PFSK-1 (cell line): Measurements from ENCODE around the gene SPRR4.

ENCODE experiments used
- FOXP2 ChIP-seq: optimal IDR thresholded peaks from 2 replicates; pipeline ENCODE3; 2011; ENCODE audit warnings: borderline replicate concordance, control low read depth, inconsistent platforms; ENCODE audit not compliant: insufficient read depth; ENCODE audit errors: extremely low read length, extremely low read depth
- POLR2AphosphoS5 ChIP-seq: IDR thresholded peaks from 2 replicates; pipeline ENCODE4 v1.6.1; 2012; ENCODE audit warnings: low read depth, mild to moderate bottlenecking, control low read depth, low read length, moderate library complexity
- REST ChIP-seq, 2 experiments: IDR thresholded peaks; 2 replicates each; pipeline versions ENCODE4 v1.6.1 to v1.8.0; 2011 to 2012; ENCODE audit warnings: low read depth in 2 of 2, low read length in 2 of 2, control low read depth in 1 of 2, inconsistent platforms in 1 of 2, mild to moderate bottlenecking in 1 of 2, moderate library complexity in 1 of 2; ENCODE audit not compliant: insufficient read depth in 1 of 2
- SIN3A ChIP-seq: IDR thresholded peaks from 2 replicates; pipeline ENCODE4 v1.6.1; 2012; ENCODE audit warnings: mild to moderate bottlenecking, low read length, moderate library complexity, borderline replicate concordance; ENCODE audit not compliant: insufficient read depth
- TAF1 ChIP-seq: IDR thresholded peaks from 2 replicates; pipeline ENCODE4 v1.6.1; 2012; ENCODE audit warnings: low read length, control low read depth, borderline replicate concordance; ENCODE audit not compliant: insufficient read depth

- TF ChIP-seq POLR2AphosphoS5 (no peak), REST (IDR thresholded peaks at IDR 0.05; ENCODE audit: insufficient read depth in 1 of 2, low read depth in 2 of 2, low read length in 2 of 2) (no peak), SIN3A (no peak), TAF1 (no peak), FOXP2 (no peak)
These were observed 13.3 kb downstream of the SPRR4 start, which contains the start of gene SPRR1A for GRCh38 chr1:152983743-152984142.
